Lower leg skin (tissue), 4 donors: Measurements from ENCODE around the gene SLC22A23. TPM values are rescaled to one million over a fixed set of nuclear protein-coding genes. Genes with fewer than 3 reads are reported as not detected.
"Not testable (repeated sequence)": the region's sequence is repeated elsewhere in the genome, so short reads cannot be mapped to it uniquely, and the experiment has no call there.

ENCODE experiments used
- DNase-seq, 2 donors: peaks; one replicate each; pipeline ENCODE4 v3.0.0-alpha.2; 2019; ENCODE audit warnings: low spot score in 2 of 2
- H3K4me3 ChIP-seq: fragments of 200-600 bp; sonication (generic); 2 replicates; pipeline ENCODE4 v1.5.1; 2017; ENCODE audit warnings: mild to moderate bottlenecking, low read depth; ENCODE audit not compliant: poor library complexity, severe bottlenecking
- POLR2A ChIP-seq, 2 donors: fragments of 450-650 bp; IDR thresholded peaks; one replicate each; pipeline ENCODE4 v1.6.1; 2016 to 2017; ENCODE audit warnings: antibody characterized with exemption in 2 of 2, mild to moderate bottlenecking in 1 of 2, moderate library complexity in 1 of 2
- WGBS, 2 donors: methylation state at CpG; one replicate each; pipeline ENCODE4 v1.1.5; 2018; 5-methylcytosine and 5-hydroxymethylcytosine counted together
- intact Hi-C: fragments of 100-400 bp; cut with DNase I; formaldehyde crosslinking; loops from one replicate; pipeline ENCODE4 v1.15.0; 2023; ENCODE audit warnings: low total_unique reads
- total RNA-seq, 4 donors: library from RNA; depleted of rRNA; stranded (reverse); fragments of >200 nt; gene quantifications; one replicate each; pipeline ENCODE4 v1.1.0, GENCODE V29; 2016
- TF ChIP-seq, protein P1 (sequence below), 3 donors: fragments of 450-650 bp; IDR thresholded peaks; one replicate each; pipeline ENCODE4 v1.5.1; 2016; ENCODE audit warnings: antibody characterized with exemption in 3 of 3, mild to moderate bottlenecking in 3 of 3, moderate library complexity in 2 of 3

SLC22A23 gene
- total RNA-seq, 4 donors from 2014 or later = 29.2 to 50.7 (median 43.2) TPM

GRCh38 chr6:3245216-3245615 lies 211.6 kb downstream of the SLC22A23 start:
- 92 to 96% methylated on average over 5 of the region's 5 CpGs for WGBS, 2 donors
- TF ChIP-seq, protein P1, sequence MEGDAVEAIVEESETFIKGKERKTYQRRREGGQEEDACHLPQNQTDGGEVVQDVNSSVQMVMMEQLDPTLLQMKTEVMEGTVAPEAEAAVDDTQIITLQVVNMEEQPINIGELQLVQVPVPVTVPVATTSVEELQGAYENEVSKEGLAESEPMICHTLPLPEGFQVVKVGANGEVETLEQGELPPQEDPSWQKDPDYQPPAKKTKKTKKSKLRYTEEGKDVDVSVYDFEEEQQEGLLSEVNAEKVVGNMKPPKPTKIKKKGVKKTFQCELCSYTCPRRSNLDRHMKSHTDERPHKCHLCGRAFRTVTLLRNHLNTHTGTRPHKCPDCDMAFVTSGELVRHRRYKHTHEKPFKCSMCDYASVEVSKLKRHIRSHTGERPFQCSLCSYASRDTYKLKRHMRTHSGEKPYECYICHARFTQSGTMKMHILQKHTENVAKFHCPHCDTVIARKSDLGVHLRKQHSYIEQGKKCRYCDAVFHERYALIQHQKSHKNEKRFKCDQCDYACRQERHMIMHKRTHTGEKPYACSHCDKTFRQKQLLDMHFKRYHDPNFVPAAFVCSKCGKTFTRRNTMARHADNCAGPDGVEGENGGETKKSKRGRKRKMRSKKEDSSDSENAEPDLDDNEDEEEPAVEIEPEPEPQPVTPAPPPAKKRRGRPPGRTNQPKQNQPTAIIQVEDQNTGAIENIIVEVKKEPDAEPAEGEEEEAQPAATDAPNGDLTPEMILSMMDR (IDR thresholded peaks at IDR 0.05) = no peak
- TF ChIP-seq POLR2A (IDR thresholded peaks at IDR 0.05) = no peak
- DNase-seq = no peak
- H3K4me3 ChIP-seq = no peak overlapping the region
- intact Hi-C loops = no loop called here

- DNase-seq, H3K4me3 ChIP-seq, intact Hi-C loops: not testable (repeated sequence)
- 97 to 98% methylated on average over 7 of the region's 7 CpGs for WGBS, 2 donors
These were observed 212.1 kb downstream of the SLC22A23 start for GRCh38 chr6:3244832-3245161.

DNA sequence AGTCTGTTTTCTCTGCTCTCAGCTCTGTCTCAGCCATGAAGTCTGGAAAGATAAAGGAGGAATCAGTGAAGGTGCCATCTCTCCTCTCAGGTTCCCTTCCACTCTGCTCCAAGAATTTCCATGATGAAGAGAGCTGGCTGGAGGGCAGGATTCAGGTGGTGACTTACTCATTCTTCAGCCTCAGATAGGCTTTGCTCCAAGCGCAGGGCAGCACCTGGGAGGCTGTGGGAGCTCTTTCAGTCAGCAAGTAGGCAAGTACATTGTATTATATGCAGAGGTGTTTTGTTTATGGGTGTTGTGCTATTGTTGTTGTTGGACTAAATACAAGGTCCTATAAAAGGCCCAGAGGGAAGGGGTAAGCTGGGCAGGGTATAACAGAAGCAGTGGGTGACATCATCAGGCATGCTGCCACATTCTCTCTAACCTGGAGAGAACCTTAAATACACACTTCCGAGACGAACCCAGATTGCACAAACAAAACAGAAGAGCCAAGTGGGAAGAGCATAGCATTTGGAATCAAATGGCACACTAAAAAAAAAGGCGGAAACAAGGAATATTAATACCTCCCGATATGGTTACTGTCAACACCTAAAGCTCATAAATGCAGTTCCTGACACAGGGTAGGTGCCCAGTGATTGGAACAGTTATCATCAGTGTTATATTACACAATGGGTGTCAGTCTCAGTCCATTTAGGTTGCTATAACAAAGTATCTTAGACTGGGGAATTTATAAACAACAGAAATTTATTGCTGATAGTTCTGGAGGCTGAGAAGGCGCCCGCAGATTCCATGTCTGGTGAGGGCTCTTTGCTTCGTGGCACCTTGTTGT lies 212.6 kb downstream of the SLC22A23 start:
- WGBS, 2 donors = 80 to 88% methylated on average over 8 of the region's 8 CpGs
- DNase-seq = no peak
- no peak for TF ChIP-seq POLR2A (IDR thresholded peaks at IDR 0.05)
- TF ChIP-seq, protein P1 (IDR thresholded peaks at IDR 0.05) = no peak
- intact Hi-C loops = no loop called here
- no peak overlapping the region for H3K4me3 ChIP-seq

GRCh38 chr6:3242768-3243167 lies 214.1 kb downstream of the SLC22A23 start:
- 71 to 81% methylated on average over 4 of the region's 4 CpGs for WGBS, 2 donors
- intact Hi-C loops = no loop called here
- TF ChIP-seq, protein P1 (IDR thresholded peaks at IDR 0.05) = no peak
- no peak for TF ChIP-seq POLR2A (IDR thresholded peaks at IDR 0.05)
- no peak overlapping the region for H3K4me3 ChIP-seq
- no peak for DNase-seq

DNA sequence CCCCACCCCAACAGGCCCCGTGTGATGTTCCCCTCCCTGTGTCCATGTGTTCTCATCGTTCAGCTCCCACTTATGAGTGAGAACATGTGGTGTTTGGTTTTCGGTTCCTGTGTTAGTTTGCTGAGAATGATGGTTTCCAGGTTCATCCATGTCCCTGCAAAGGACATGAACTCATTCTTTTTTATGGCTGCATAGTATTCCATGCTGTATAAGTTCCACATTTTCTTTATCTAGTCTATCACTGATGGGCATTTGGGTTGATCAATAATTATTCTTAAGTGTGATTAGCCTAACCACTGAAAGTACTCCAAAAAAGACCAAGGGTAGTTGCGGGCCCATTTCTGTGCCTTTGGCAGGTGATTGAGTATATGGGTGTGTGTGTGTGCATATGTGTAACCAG lies 215.1 kb downstream of the SLC22A23 start:
- DNase-seq, intact Hi-C loops, H3K4me3 ChIP-seq: not testable (repeated sequence)
- WGBS, 2 donors = 78 to 94% methylated on average over 4 of the region's 4 CpGs

- TF ChIP-seq, protein P1 (IDR thresholded peaks at IDR 0.05) = no peak
- no peak for TF ChIP-seq POLR2A (IDR thresholded peaks at IDR 0.05)
- intact Hi-C loops = no loop called here
These were observed 216.3 kb downstream of the SLC22A23 start for GRCh38 chr6:3240595-3240994.

More at GRCh38 chr6:3240595-3240994, 216.3 kb downstream of the SLC22A23 start:
- no peak for DNase-seq
- no peak overlapping the region for H3K4me3 ChIP-seq
- 79 to 83% methylated on average over 7 of the region's 7 CpGs for WGBS, 2 donors
